Activated CD8-positive, alpha-beta memory T cell treated with anti-CD3 and anti-CD28 coated beads for 48 hours (primary cell): Measurements from ENCODE around the gene THBS2.
"Not testable (repeated sequence)": the region's sequence is repeated elsewhere in the genome, so short reads cannot be mapped to it uniquely, and the experiment has no call there.

Experiments used
- DNase-seq, 3 experiments: peaks; one replicate each; pipeline ENCODE4 v3.0.0-alpha.2; 2020; ENCODE audit warnings: low read depth in 2 of 3, low spot score in 2 of 3

THBS2 gene

DNA sequence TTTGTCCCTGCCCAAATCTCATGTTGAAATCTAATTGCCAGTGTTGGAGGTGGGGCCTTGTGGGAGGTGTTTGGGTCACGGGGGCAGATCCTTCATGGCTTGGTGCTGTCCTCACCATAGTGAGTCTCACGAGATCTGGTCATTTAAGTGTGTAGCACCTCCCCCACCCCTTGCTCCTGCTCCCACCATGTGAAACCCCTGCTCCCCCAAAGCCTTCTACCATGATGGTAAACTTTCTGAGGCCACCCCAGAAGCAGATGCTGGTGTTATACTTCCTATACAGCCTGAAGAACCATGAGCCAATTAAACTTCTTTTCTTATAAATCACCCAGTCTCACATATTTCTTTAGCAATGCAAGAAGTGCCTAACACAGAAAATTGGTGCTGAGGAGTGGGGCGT lies 19.9 kb upstream of the THBS2 start:
- DNase-seq, result no peak

DNA sequence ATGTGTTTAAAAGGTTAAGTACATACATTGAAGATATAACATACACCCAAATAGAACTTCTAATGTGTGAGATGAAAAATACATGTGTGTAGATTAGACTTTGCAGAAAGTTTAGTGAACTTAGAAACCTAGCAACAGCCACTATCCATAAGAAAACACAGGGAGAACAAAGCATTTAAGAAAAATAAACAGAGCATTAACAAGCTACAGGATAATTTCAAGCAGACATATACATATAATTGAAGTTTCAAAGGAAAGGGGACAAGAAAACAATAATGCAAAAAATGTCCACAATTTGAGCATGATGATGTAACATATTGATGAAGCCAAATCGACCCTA lies 18.2 kb upstream of the THBS2 start:
- no peak for DNase-seq

DNA sequence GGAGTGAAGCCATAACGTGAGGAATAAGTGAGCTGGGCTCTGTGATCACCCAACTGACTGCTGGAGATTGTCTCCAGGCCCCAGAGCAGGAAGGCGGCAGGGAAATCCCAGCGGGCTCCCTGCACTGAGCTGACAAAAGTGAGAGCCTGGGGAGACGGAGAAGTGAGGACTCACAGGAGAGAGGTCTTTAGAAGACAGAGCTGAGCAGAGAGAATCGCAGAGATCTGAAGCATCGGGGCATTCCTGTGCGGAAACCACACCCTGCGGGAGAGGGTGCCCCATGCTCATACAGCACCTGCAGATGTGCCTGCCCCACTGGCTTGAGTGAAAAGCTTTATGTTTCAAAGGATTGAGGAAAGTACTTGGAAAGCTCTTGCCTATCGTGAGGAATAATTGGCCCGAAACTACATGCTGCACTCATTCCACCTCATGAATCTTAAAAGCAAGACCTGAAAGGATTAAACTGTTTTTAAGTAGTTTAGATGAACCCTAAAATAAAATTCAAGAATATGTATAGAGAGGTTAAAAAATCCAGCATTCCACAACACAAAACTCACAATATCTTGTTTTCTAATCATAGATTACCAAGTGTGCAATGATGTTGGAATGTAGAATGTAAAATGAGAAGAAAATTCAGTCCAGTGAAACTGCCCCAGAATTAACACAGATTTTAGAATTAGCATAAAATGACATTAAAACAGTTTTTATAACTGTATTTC lies 17.7 kb upstream of the THBS2 start:
- no peak for DNase-seq

DNA sequence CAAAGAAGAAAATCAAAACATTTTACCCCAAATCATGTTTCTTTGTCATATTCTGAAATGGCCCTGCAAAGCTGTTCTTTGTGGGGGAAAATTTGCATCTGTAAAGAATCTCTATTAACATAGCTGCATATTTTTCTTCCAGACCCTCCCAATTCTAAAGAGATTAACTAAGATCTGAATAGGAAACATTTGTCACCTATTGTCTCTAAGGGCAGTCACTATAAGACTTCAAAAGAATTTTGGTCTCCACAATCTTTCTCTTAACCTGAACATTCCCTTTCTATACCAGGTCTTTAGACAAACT lies 16.4 kb upstream of the THBS2 start:
- DNase-seq, result not testable (repeated sequence)

DNA sequence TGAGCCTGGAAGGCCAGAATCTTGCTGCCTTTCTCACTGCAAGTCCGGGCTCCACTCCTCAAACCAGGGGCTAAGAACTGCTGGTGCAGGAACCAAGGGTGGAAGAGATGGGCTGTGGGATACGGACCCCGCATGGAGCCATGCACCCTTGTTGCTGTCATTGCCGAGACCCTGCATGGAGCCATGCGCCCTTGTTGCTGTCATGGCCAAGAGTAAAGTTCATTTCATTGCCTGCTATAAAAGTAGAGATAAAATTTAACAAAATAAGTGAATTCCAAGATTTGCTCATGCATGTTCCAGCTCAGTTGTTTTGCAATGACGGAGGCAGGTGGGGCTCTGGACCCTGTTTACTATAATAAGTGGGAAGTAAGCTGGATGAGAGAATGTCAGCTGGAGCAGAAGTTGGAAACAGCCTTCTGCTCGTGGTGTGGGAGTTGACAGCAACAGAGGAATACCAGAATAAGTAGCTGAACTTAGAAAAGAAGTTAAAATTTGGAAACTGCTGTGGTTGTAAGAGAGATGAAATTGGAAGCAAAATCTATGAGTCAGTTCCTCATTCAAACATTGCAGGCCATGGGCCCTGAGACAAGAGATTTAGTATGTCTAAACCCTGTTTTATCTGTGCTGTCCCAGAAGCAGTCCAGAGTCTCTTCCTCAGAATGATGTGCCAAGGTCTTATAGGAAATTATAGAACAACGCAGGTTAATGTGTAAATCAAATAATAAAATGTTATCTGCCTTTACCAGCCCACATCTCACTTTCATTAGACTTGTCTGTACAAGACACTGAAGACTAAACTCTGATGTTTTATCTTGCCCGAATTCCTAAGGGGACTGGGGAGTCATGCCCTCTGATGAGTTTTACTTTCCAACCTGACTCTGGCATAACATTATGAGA lies 15.8 kb upstream of the THBS2 start:
- no peak for DNase-seq

DNA sequence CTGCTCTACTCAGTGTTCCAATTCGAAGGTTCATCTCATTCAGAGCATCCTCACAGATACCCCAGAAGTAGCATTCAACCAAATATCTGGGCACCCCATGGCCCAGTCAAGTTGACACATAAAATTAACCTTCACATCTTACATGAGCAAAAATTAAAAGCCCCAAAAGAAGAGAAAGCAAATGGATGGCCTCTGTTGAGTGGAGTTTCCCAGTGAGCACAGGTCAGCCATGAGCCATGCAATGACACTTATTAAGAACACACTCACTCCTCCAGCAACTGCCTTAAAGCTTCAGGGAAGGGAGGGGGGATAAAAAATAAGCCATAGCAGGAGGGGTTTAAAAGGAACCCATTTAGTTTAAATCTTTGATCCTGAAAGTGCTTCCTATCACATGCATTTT lies 14.6 kb upstream of the THBS2 start:
- no peak for DNase-seq

DNA sequence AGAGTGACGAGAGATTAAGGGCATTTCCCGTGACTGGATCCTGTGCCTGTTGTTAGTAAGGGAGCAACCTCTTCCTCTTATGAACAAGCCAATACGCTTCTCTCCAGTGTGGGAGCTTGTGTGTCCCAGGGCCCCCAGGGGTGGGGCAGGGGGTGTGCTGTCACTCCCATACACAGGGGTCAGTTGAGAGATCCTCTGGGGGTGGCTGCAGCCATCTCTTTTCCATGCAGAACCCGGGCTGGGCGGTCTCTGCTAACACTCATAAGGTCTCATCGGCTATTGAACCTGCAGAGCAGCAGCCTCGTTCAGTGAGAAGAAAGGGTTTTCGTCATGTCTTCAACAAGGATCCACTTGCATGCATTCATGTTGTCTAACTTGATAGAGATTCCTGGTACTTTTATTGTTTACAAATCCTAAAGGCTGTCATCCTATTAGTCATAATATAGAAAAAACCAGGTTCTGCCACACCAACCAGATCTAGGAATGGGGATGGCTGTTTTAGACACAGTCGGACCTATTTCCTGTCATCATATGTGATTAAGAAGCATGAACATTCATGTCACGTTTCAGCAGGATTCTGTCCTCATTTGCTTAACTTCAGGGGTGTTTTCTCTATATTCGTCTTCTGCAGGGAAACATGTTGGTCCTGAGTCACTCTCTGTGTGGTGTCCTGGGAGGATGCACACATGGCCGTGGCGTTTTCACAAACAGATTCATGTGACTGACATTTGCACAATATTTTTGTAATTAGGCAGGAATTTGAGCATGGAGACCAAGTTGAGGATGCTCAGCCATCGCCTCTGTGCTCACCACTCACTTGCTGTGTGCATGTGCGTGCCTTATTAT lies 13.3 kb upstream of the THBS2 start:
- no peak for DNase-seq

DNA sequence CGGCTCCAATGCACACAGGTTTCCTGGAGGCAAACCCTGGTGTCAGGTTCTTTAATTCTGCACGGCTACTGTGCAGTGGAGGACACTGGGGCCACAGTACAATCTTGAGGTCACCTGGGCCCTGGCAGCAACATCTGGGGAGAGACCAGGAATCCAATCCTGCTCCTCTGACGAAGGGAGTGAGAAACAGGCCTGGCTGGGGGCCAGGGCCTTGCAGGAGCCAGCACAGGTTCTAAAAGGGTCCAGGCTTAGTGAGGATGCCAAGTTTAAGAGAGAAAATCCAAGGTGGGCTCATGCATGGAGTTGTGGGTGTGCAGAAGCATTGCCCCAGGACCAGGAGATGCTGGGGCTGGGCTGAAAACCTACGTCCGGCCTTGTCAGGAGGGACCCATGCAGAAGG lies 12.6 kb upstream of the THBS2 start:
- no peak for DNase-seq

DNA sequence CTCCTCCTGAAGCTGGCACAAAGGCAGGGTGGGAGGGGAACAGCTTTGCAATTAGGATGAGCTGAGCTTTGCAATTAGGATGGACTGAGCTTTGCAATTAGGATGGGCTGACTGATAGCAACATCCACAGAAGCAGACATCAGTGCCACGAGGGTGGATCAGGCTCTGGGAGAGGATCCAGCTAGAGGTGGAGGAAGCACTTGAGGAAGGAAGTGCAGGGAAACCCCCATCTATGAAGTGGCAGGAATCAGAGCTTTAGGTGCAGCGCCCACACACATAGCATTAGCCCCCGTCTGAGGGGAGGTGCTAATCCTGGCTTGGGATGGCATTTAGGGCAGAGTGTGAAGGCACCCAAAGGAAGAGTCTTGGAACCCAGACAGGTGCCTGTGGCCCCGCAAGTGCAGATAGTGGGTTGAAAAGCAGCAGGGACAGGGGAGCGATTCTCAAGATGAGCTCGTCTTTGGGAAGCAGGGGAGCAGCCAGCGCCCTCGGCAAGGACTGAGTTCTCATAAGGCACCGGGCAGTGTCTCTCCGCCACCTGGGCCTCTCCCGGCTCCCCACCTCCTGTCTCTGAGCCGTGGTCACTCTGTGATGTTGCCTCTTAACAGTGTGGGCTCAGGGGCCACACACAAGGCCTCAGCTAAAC lies 12.0 kb upstream of the THBS2 start:
- no peak for DNase-seq

DNA sequence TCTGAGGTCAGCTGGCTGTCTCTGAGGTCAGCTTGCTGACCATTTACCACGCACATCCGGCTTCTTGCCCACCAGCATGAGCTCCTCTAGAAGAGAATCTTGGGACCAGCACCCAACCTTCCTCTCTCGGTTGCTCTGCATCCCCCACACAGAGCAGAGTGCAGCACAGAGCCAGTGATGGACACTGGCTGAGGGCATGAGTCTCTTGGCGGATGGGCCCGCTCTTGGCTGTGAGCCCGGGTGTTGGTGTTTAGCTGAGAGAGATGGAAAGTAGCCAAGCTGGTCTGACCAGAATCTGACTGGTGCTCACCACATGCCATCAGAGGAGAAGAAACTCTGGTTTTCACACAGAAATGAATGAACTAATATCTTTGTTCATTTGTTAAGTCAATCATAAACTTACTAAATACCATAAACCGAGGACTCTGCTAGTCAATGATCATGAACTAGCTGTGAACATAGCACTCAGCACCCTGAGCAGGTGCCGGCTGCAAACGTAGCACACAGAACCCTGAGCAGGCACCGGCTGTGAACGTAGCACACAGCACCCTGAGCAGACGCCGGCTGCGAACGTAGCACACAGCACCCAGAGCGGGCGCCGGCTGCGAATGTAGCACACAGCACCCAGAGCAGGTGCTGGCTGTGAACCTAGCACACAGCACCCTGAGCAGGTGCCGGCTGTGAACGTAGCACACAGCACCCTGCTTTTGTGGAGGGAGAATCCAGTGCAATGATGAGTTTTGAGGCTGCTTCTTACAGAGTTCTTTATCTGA lies 10.4 kb upstream of the THBS2 start:
- no peak for DNase-seq

DNA sequence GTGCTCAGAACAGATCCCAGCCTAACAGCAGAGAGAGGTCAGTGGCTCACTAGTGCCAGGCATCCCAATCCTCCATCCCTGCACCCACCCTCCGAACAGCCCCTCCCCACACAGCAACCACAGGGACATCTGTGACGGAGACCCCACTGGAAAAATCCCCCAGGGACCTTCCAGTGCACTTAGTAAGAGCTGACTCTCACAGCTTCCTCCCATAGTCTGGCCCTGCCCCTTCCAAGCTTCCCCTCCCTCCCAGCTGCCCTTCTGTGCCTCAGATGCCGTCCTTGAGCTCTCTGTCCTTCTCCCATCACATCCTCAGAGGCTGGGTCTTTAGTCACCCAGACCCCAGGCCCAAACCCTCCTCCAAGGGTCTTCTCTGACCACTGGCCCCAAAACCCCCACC lies 9.7 kb upstream of the THBS2 start:
- DNase-seq, result no peak

DNA sequence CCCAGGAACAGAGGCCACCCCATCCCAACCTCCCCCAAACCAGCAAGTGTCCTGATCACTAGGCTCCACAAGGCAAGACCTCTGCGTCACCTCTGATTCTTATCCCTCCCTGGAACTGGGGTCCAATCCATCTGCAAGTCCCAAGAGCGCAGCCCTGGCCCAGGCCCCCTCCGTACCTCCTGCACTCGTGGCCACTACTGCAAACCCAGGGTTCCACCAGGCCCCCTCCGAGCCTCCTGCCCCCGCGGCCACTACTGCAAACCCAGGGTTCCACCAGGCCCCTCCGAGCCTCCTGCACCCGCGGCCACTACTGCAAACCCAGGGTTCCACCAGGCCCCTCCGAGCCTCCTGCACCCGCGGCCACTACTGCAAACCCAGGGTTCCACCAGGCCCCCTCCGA lies 9.0 kb upstream of the THBS2 start:
- not testable (repeated sequence) for DNase-seq

DNA sequence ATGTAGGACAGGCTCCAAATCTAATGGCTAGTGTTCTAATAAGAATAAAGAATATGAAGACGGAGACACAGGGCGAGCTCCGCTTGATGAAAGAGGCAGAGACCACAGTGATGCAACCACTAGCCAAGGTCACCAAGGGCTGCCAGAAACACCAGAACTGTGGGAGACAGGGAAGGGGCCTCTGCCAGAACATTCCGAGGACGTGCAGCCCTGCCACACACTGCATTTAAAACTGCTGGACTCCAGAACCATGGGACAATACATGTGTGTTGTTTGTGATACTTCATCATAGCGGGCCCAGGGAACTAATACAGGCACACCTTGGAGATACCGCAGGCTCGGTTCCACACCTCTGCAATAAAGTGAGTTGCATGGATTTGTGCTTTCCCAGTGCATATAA lies 2.9 kb upstream of the THBS2 start:
- DNase-seq, result no peak

DNA sequence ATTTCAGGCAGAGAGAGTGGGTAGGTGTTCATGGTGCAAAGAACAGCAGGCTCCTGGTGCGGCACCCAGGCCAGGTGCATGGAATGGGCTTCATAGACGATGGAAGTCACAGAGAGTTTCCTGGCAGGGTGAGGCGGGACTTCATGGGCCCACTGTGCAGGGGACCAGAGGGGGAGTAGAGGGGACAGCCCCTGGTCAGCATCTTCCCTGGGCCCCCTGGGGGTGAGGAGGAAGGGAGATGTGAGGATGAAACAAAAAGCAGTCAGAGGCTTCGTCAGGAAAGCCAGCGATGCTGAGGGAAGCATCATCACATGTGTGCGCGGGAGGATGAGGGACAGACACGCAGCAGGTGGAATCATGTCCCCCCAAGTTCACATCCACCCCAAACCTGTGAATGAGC lies 2.4 kb upstream of the THBS2 start:
- DNase-seq, result no peak

DNA sequence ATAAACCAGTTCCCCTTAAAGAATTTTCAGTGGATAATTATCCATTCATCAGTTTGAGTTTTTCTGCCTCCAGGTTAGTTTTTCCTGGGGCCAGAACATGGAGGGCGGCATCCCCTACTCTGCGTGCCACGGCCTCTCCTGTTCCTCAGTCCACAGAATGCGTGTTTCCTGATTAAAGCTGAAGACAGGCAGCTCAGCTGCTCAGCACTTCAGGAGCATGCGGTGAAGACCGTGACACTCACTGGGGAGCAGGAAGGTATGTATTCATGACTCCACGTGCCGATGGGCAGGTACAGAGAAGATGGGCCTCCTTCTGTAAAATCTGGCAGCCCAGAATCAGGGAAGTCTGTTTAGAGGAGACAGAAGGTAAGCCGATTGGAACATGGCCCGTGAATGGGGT lies 2.0 kb upstream of the THBS2 start:
- no peak for DNase-seq

DNA sequence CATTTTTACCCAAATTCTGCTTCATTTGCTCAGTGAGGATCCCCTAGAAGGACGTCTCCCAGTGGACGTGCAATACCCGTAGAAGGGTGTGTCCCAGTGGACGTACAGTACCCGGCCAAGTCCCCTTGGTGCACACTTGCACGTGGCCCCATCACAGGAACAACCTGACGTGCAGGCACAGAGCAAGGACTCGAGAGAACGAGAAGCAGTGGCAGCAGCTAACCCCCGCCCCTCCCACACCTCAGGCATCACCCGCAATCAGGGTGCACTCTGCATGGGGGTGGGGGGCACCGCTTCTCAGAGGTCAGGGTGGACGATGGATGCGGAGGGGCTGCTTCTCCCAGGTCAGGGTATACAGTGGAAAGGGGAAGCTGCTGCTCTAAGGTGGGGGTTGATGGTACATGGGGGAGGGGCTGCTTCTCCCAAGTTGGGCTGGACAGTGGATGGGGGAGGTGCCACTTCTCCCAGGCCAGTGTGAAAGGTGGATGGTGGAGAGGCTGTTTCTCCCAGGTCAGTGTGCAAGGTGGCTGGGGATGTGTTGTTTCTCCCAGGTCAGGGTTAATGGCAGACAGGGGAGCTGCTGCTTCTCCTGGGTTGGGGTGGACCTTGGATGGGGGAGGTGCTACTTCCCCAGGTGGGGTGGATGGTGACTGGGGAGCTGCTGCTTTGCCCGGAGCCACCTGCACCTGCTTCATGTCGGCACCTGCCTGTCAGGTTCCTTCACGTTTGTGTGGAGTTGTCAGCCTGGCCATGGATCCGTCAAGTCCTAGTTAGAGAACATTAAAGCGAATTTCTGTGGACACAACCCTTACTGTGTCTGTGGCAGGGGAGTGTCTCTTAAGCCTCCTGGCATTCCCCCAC lies 1.0 kb upstream of the THBS2 start:
- no peak for DNase-seq

DNA sequence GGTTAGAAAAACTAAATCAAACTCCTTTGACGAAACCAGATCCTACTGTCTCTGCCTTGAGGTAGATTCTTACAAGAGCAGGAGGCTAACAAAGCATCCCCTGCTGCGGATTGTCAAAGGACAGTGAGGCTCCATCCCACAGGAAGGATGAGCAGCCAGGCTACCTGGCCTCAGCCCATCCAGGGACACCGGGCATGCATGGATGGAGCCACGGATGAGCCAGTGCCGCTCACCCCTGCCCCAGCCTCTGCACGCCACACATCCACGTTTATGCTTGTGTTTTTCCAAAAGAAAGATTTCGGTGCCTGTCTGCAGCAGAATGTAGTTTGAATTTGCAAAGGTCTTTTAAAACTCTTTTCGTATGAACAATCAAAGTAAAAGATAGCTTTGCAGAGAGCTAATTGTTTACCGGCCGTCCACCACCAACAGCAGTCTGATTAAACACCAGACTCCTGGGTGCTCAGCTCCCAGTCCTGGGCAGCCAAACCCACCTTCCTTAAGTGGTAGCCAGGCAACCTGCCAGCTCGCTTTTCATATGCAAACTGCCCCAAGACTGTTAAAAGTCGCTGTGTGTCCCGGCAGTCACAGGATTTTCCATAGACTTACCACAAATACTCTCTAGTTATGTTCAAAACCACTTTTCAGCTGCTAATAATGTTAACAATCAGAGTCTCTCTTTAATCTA lies 999 bp downstream of the THBS2 start:
- no peak for DNase-seq

DNA sequence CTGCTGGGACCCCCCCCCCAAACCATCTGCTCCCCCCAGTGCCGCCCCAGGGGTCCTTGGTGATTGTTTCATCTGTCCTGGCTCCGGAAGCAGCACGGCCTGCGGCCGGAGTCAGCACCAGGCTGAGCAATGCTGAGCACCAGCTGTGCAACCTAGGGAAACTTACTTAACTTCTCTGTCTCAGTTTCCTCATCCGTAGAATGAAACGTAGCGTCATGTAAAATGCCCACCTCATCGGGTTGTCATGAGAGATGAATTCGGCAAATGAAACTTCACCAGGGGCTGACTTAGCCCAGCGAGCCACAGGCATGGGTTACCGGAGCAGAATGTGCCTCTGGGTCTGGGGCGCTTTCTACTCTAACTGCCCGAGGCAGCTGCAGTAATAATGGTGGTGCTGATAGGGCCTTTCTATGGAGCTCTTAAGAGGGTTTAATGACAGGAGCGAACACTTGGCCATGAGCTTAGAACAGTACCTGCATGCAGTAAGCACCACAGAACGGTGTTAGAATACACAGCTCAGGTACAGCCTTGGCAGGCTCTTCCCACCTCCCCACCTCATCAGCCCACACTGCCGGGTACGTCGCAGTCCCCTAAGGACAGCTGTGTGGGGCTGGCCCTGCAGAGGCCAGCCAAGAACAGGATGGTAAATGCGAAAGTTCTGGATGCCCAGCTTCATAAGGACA lies 1.7 kb downstream of the THBS2 start:
- DNase-seq, result no peak

DNA sequence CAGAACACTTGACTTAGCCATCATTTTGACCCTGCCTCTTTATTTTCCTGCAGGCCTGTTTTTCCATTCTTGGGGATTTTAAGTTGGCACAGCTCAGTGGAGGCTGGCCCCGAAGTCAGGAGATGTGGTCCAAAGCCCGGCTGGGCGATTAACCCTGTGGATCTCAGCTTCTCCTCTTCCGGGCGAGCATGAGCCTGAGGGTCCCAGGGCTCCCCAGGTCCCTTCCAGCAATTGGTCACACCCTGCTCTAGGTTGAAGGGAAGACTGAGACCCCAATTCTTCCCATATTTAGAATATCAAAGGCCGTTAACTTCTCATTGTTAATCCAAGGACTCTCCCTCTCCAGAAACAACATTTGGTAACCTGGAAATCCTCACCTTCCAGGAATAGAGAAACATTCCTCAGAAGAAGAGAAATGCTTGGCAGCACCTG lies 2.3 kb downstream of the THBS2 start:
- no peak for DNase-seq
